IPS-15b (cell line): ENCODE measurements around the gene CEP131.
A peak's percentile ranks its signal among the peaks of the same experiment; 100 is the strongest.

ENCODE experiments used
- H3K27me3 ChIP-seq: one replicate; pipeline ENCODE4 v1.6.1; 2013; ENCODE audit warnings: low read length; ENCODE audit not compliant: control insufficient read depth, insufficient read depth
- H3K36me3 ChIP-seq: one replicate; pipeline ENCODE4 v1.6.1; 2013; ENCODE audit warnings: low read length; ENCODE audit not compliant: control insufficient read depth, insufficient read depth
- H3K4me1 ChIP-seq: one replicate; pipeline ENCODE4 v1.6.1; 2013; ENCODE audit warnings: mild to moderate bottlenecking, low read length; ENCODE audit not compliant: control insufficient read depth, insufficient read depth
- H3K4me3 ChIP-seq: one replicate; pipeline ENCODE4 v1.5.1; 2013; ENCODE audit warnings: low read depth, low read length
- H3K9ac ChIP-seq: one replicate; pipeline ENCODE4 v1.6.1; 2013; ENCODE audit warnings: low read depth, mild to moderate bottlenecking, low read length
- H3K9me3 ChIP-seq: one replicate; pipeline ENCODE4 v1.6.1; 2013; ENCODE audit warnings: mild to moderate bottlenecking, low read length; ENCODE audit not compliant: control insufficient read depth, insufficient read depth

CEP131 gene

DNA sequence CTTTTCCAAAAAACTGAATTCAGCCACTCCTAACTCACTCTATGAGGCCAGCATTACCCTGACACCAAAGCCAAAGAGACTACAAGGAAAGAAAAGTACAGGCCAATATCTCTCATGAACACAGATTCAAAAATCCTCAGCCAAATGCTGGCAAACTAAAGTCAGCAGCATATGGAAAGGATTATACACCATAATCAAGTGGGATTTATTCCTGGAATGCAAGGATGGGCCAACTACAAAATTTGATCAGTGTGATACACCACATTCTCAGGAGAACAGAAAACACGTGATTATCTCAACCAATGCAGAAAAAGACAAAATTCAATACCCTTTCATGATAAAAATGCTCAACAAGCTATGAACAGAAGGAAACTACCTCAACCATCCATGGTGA, 49.0 kb downstream of the CEP131 start:
- no peaks in the 10 kb centered on the region for H3K9me3 ChIP-seq
- H3K4me3 ChIP-seq = no peak overlapping the region
- H3K27me3 ChIP-seq = no peaks in the 10 kb centered on the region
- no peaks in the 10 kb centered on the region for H3K36me3 ChIP-seq
- H3K4me1 ChIP-seq = no peaks in the 10 kb centered on the region
- no peak overlapping the region for H3K9ac ChIP-seq

DNA sequence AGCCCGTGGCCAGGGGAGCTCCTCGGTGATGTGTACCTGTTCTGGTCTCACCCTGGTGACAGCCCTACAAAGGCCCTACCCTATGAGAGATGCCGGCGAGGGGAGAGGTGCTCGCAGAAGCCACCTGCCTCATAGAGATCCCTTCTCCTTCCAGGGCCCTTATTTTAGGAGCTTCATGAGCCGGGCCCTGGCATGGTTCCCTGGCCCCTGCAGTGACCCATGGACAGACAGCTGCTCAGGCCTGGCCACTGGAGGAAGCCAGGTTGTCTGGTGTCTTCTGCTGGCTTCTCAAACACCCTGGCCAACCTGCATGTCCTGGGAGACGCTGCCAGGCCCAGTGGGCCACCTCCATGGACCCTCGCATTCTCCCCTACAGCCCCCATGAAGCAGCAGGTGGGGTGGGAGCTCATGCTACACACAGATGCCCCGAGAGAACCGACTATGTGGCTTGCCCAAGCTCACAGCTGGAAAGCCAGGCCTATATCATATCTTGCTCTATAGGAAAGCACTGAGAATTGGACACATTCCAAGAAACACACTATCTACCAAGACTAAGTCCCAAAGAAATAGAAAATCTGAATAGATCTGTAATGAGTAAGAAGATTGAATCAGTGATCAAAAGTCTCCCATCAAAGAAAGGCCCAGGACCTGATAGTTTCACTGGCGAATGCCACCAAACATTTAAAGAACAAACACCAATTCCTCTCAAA, 49.6 kb downstream of the CEP131 start:
- Histone ChIP-seq H3K9ac (no peak overlapping the region), H3K9me3 (no peaks in the 10 kb centered on the region), H3K4me3 (no peak overlapping the region), H3K27me3 (no peaks in the 10 kb centered on the region), H3K36me3 (no peaks in the 10 kb centered on the region), H3K4me1 (no peaks in the 10 kb centered on the region)

DNA sequence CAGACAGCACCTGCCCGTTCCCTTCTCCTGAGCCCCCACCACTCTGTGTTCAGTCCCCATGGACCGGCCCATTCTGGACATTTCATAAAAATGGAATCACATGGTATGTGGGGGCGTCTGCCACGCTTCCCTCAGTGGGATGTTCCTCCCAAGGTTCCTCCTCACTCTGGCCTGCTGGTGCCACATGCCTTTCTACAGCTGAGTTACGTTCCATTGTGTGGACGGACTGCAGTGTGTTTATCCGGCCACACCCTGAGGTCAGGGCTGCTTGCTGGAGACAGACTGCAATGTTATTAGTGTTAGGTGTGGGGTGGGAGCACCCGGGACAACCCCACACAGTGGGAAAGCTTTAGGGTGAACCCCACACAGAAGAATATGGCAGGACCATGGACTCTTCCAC, 50.8 kb downstream of the CEP131 start:
- no peak overlapping the region for H3K9ac ChIP-seq
- no peaks in the 10 kb centered on the region for H3K9me3 ChIP-seq
- no peaks in the 10 kb centered on the region for H3K4me1 ChIP-seq
- no peaks in the 10 kb centered on the region for H3K36me3 ChIP-seq
- H3K4me3 ChIP-seq = no peak overlapping the region
- H3K27me3 ChIP-seq = no peaks in the 10 kb centered on the region

DNA sequence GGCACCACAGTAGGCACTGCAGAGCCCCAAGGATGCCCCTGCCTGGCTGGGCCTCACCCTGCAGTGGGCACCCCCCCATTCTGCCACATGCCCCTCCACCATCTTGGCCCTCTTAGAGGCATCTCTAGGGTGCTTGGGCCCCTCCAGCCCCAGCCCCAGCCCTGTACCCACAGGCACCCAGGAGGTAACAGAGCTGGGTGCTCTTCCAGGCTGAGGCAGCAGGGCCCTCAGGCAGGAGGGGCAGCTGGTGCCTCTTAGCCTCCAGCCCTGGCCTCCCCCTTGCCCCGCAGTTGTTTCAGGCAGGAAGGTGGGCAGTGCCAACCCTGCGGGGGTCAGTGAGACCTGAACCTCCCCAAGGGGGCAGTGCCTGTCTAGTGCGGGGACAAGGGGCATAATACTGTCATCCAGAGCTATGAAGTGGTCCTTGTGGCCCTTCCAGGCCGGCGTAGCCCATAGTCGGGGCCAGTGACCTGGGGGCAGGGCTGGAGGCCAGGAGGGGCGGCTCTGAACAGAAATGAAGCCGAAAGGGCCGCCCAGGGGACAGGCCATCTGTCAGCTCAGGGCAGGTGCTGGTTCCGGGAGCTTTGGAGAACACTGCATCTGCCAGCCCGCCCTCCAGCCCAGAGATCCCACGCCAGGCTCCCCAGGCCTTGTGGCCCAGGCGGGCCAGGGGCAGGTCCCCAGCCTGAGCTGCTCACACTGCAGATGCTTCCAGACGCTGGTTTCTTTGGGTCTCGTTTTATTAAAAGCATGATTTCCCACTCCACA, 51.9 kb downstream of the CEP131 start:
- H3K9ac ChIP-seq = no peak overlapping the region
- no peak overlapping the region for H3K4me3 ChIP-seq
- H3K36me3 ChIP-seq = no peaks in the 10 kb centered on the region

DNA sequence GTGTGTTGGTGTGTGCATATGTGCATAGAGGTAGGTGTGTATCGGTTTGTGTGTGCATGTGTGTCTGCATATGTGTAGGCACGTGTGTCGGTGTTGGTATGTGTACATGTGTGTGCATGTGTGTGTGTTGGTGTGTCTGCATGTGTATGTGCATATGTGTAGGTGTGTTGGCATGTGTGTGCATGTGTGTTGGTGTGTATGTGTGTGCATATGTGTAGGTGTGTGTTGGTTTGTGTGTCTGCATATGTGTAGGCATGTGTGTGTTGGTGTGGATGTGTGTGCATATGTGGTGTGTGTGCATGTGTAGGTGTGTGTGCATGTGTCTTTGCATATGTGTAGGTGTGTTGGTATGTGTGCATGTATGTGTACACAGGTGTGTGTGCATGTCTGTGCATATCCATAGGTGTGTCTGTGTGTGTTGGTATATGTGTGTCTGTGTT, 52.9 kb downstream of the CEP131 start:
- Histone ChIP-seq H3K36me3 (no peaks in the 10 kb centered on the region), H3K9me3 (no peaks in the 10 kb centered on the region), H3K4me1 (no peaks in the 10 kb centered on the region), H3K9ac (no peak overlapping the region), H3K4me3 (no peak overlapping the region), H3K27me3 (no peaks in the 10 kb centered on the region)

More for the DNA sequence above, 51.9 kb downstream of the CEP131 start:
- Histone ChIP-seq H3K27me3 (no peaks in the 10 kb centered on the region), H3K4me1 (no peaks in the 10 kb centered on the region), H3K9me3 (no peaks in the 10 kb centered on the region)

DNA sequence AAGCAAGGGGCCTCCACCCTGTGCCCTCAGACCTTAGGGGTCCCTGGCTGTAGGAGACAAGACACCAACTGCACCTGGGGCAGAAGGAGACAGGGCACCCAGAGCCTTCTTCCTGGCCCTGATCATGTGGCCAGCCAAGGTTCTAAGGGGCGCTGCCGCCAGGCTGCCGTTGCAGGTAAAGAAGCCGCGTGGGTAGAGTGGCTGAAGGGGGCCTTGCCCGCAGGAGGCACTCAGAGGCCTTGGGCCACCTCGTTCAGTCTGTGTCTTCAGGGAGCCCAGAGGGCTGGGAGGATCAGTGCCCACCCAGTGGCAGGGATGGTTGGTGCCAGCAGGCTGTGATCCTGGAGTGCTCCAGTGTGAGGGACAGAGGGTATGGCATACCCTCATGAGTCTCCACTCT, 55.1 kb downstream of the CEP131 start:
- Histone ChIP-seq H3K27me3 (no peaks in the 10 kb centered on the region), H3K4me1 (no peaks in the 10 kb centered on the region), H3K36me3 (no peaks in the 10 kb centered on the region), H3K4me3 (no peak overlapping the region), H3K9ac (no peak overlapping the region), H3K9me3 (no peaks in the 10 kb centered on the region)

DNA sequence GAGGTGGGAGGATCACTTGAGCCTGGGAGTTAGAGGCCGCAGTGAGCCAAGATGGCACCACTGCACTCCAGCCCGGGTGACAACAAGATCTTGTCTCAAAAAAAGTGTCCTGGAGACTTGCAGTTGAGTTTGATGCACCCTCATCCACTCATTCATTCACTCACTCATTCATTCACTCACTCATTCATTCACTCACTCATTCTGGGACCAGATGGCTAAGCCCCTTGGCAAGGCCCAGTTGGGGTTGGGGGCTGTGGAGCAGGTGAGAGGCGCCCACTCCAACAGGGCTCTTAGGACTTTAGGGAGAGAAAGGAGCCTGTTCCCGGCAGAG, 55.6 kb downstream of the CEP131 start:
- no peaks in the 10 kb centered on the region for H3K9me3 ChIP-seq
- H3K27me3 ChIP-seq = no peaks in the 10 kb centered on the region
- no peaks in the 10 kb centered on the region for H3K4me1 ChIP-seq
- no peak overlapping the region for H3K4me3 ChIP-seq
- no peak overlapping the region for H3K9ac ChIP-seq
- H3K36me3 ChIP-seq = no peaks in the 10 kb centered on the region

DNA sequence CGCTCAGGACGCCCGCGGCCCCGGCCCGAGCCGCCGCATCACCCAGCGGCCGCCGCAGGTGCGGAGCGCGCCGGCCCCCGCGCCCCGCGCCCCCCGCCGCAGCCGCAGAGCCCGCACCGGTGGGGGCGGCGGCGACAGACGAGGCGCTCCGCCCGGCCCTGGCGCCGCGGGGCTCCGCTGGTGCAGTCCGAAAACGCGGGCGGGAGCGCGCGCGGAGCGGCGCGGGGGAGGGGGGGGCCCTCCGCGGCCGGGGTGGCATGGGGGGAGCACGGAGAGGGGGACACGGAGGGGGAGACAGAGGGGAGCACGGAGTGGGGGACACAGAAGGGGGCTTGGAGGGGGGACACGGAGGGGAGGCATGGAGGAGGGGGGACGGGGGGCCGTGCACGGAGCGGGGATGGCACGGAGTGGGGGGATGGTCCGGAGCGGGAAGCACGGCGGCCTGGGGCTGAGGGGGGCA, 56.7 kb downstream of the CEP131 start, which contains the start of gene AATK:
TSS of gene AATK (minus strand) at position 189 of the 460 bp plus-strand sequence. CDS start 229 bp downstream, outside the sequence.
- H3K36me3 ChIP-seq = no peaks in the 10 kb centered on the region
- H3K9me3 ChIP-seq = no peaks in the 10 kb centered on the region
- H3K4me1 ChIP-seq = no peaks in the 10 kb centered on the region
- H3K4me3 ChIP-seq = peak within 1 kb of the TSS; percentile 37
- H3K9ac ChIP-seq = no peak within 1 kb of the TSS
- H3K27me3 ChIP-seq = no peaks in the 10 kb centered on the region

DNA sequence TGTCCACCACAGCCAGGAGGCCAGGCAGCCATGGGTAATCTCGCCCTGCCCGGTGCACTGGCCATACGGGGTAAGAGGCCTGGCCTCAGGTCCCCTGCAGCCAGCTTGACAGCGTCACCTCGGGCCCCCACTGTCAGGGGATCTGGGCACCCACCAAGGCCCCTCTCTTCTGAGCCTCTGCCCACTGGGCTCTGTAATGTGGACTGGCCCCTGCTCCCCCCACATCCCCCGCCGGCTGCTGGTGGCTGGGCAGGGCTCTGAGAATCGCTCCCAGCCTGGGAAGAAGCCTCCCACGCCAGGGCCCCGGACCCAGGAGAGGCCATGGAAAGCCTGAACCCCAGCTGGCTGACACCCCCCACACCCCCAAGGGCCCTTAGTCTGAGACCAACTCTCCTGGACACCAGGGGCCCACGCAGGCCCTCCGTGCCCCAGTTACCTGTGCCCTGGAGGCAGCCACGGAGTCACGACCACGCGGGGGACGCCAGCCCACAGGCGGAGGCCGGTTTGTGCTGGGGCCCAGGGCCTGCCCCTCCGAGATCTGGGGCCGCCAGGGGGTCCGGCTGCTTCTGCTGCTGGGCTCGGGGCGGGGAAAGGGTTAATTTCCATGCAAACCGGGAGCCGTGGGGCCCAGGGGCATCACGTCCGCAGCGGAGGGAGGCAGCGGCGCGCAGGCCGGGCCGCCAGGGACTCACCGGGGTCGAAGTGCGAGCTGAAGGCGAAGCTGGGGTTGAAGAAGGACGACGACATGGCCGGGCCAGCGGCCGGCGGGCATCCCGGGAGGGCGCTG, 57.3 kb downstream of the CEP131 start, which contains the start of gene PVALEF:
TSS of gene PVALEF (plus strand) at position 262 of the 787 bp plus-strand sequence. CDS start 15,720 bp downstream, outside the sequence.
- Histone ChIP-seq H3K9ac (no peak within 1 kb of the TSS), H3K27me3 (no peaks in the 10 kb centered on the region), H3K9me3 (no peaks in the 10 kb centered on the region), H3K4me3 (peak within 1 kb of the TSS; percentile 37), H3K36me3 (no peaks in the 10 kb centered on the region), H3K4me1 (no peaks in the 10 kb centered on the region)

DNA sequence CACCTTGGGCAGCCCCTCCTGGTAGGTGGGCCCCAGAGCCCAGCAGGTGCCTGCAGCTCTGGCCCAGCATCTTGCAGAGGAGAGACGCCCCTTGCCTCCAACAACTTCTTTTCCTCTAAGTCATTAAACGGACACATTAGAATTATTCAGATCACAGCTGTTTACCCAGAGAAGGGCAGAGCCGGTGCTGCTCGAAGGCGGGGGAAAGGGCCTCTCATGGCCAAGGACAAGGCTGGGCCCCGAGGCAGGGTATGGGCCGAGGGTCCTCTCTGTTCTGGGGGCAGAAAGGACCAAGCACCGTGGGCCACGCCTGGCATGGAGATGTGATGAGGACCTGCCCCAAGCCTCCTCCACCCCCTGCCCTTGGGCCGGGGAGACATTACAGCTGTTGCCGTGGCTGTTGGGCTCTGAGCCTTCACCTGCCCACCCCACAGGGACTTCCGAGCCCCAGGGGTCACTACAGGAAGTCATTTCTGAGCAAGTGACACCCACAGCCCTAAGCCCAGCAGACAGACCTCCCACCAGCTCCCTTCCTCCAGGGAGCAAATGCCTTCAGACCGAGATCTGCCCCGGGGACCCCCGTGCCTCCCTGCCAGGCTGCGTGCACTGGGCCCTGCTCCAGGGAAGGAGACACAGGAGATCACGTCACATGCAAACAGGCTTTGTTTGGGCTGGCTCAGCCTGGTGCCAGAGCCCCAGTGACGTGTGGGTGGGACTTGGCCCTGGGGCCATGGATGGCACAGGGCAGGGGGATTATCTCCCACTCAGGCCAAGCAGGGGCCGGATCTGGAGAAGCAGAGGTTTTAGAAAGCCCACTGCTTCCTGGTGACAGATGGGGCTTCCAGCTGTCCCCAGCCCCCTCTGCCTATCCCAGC, 58.2 kb downstream of the CEP131 start:
- H3K4me1 ChIP-seq = no peaks in the 10 kb centered on the region

More for the DNA sequence above, 58.2 kb downstream of the CEP131 start:
- H3K4me3 ChIP-seq = no peak overlapping the region
- no peaks in the 10 kb centered on the region for H3K9me3 ChIP-seq
- H3K27me3 ChIP-seq = no peaks in the 10 kb centered on the region
- no peak overlapping the region for H3K9ac ChIP-seq
- H3K36me3 ChIP-seq = no peaks in the 10 kb centered on the region
